ENCODE data around the gene PPM1H. TPM values are rescaled to one million over a fixed set of nuclear protein-coding genes. Genes with fewer than 3 reads are reported as not detected.

PPM1H gene
- total RNA-seq, 1 experiment from 2014 or later, result 0.22 TPM

DNA sequence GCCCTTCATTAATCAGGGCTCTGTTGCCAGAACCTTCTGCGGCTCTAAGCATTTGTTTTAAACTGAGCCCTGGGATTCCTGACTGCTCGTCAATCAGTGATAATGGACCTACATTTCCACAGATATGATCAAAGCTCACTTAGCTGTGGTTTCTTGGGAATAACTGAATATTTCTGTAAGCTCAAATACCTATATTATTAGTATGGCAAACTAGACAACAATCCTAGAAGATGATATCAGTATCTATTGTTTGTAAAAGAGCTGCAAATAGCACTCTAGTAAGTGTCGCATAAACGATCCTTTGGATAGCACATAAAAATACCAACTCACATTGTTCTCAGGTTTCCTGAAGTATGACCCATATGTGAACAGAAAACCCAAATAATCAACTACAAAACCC is 150.4 kb downstream of the PPM1H start:
- Histone ChIP-seq H3K36me3 (ENCODE audit: insufficient read depth, low read length) (no peaks in the 10 kb centered on the region), H3K9me2 (replicated peaks; ENCODE audit: insufficient read depth, low read length) (no peaks in the 10 kb centered on the region), H3K27ac (ENCODE audit: low read length) (no peak overlapping the region), H3K9me3 (ENCODE audit: low read length) (no peaks in the 10 kb centered on the region), H2AFZ (ENCODE audit: low read length) (no peak overlapping the region), H3K9ac (ENCODE audit: low read length) (no peak overlapping the region), H3K4me1 (ENCODE audit: low read length) (peaks cover 11% of the 10 kb centered on the region), H3K79me2 (ENCODE audit: low read length) (no peaks in the 10 kb centered on the region), H3K27me3 (ENCODE audit: low read length) (no peaks in the 10 kb centered on the region), H4K20me1 (ENCODE audit: insufficient read depth, low read depth, low read length) (no peaks in the 10 kb centered on the region), H3K4me3 (ENCODE audit: low read length) (no peak overlapping the region), H3K4me2 (ENCODE audit: low read depth, low read length, poor library complexity, severe bottlenecking) (no peak overlapping the region)
- DNase-seq, result no peak

- Histone ChIP-seq H3K9me3 (ENCODE audit: low read length) (no peaks in the 10 kb centered on the region), H3K79me2 (ENCODE audit: low read length) (no peaks in the 10 kb centered on the region), H3K4me3 (ENCODE audit: low read length) (no peak overlapping the region), H3K36me3 (ENCODE audit: insufficient read depth, low read length) (no peaks in the 10 kb centered on the region), H3K27me3 (ENCODE audit: low read length) (no peaks in the 10 kb centered on the region), H3K27ac (ENCODE audit: low read length) (no peak overlapping the region), H4K20me1 (ENCODE audit: insufficient read depth, low read depth, low read length) (no peaks in the 10 kb centered on the region), H3K9me2 (replicated peaks; ENCODE audit: insufficient read depth, low read length) (no peaks in the 10 kb centered on the region), H3K9ac (ENCODE audit: low read length) (no peak overlapping the region), H2AFZ (ENCODE audit: low read length) (no peak overlapping the region), H3K4me2 (ENCODE audit: low read depth, low read length, poor library complexity, severe bottlenecking) (no peak overlapping the region), H3K4me1 (ENCODE audit: low read length) (peaks cover 11% of the 10 kb centered on the region)
- DNase-seq, result no peak
Measured at GRCh38 chr12:62783881-62784280, 151.1 kb downstream of the PPM1H start.

GRCh38 chr12:62781136-62781880 is 153.6 kb downstream of the PPM1H start:
- no peaks in the 10 kb centered on the region for H3K9me2 ChIP-seq (replicated peaks; ENCODE audit: insufficient read depth, low read length)
- no peaks in the 10 kb centered on the region for H3K36me3 ChIP-seq (ENCODE audit: insufficient read depth, low read length)
- DNase-seq, result no peak
- no peaks in the 10 kb centered on the region for H4K20me1 ChIP-seq (ENCODE audit: insufficient read depth, low read depth, low read length)
- no peak overlapping the region for H2AFZ ChIP-seq (ENCODE audit: low read length)
- H3K79me2 ChIP-seq (ENCODE audit: low read length), result no peaks in the 10 kb centered on the region
- no peak overlapping the region for H3K27ac ChIP-seq (ENCODE audit: low read length)
- no peaks in the 10 kb centered on the region for H3K27me3 ChIP-seq (ENCODE audit: low read length)
- no peak overlapping the region for H3K9ac ChIP-seq (ENCODE audit: low read length)
- no peaks in the 10 kb centered on the region for H3K9me3 ChIP-seq (ENCODE audit: low read length)
- peaks cover 11% of the 10 kb centered on the region for H3K4me1 ChIP-seq (ENCODE audit: low read length)
- H3K4me2 ChIP-seq (ENCODE audit: low read depth, low read length, poor library complexity, severe bottlenecking), result no peak overlapping the region
- H3K4me3 ChIP-seq (ENCODE audit: low read length), result no peak overlapping the region

DNA sequence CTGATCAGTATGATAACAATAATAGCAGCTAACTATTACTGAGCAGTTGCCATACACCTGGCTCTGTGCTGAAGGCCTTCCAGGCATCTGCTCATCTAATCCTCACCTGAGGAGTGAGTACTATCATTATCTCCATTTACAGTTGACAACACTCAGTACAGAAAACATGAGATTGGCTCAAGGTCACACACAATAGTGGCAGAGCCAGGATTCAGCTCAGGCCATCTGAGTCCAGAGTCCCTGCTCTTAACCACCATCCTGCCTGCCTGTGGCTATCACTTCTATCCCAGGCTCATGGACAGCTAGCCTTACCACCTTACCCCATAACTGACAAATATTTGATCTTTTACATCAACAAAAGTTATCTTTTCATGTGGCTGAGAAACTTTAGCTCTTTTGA is 155.5 kb downstream of the PPM1H start:
- H3K9me2 ChIP-seq (replicated peaks; ENCODE audit: insufficient read depth, low read length), result no peaks in the 10 kb centered on the region

DNA sequence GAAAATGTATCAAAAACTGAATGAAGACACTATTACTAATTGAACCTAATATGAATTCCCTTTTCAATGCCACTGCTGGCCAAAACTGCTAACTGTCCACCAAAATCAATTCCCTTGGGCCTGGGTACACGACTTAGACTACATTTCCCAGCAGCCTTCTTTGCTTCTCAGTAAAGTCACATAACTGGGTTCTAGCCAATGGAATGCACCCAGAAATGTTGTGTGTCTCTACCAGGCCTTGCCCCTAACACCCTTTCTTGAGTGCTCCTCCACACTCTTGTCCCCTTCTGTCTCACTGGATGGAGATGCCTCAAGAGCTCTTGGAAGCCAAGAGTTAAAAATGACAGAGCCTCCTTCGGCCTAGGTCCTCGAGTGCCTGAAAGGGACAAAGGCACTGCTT is 156.8 kb downstream of the PPM1H start:
- Histone ChIP-seq H3K9me3 (ENCODE audit: low read length) (no peaks in the 10 kb centered on the region), H3K4me2 (ENCODE audit: low read depth, low read length, poor library complexity, severe bottlenecking) (no peak overlapping the region), H3K36me3 (ENCODE audit: insufficient read depth, low read length) (no peaks in the 10 kb centered on the region), H3K9me2 (replicated peaks; ENCODE audit: insufficient read depth, low read length) (no peaks in the 10 kb centered on the region), H2AFZ (ENCODE audit: low read length) (no peak overlapping the region), H3K79me2 (ENCODE audit: low read length) (no peaks in the 10 kb centered on the region), H3K9ac (ENCODE audit: low read length) (no peak overlapping the region), H3K4me1 (ENCODE audit: low read length) (peaks cover 7% of the 10 kb centered on the region), H4K20me1 (ENCODE audit: insufficient read depth, low read depth, low read length) (no peaks in the 10 kb centered on the region), H3K27me3 (ENCODE audit: low read length) (no peaks in the 10 kb centered on the region), H3K27ac (ENCODE audit: low read length) (no peak overlapping the region), H3K4me3 (ENCODE audit: low read length) (no peak overlapping the region)
- DNase-seq, result no peak

More for the DNA sequence above, 155.5 kb downstream of the PPM1H start:
- Histone ChIP-seq H3K9ac (ENCODE audit: low read length) (no peak overlapping the region), H2AFZ (ENCODE audit: low read length) (no peak overlapping the region), H3K4me1 (ENCODE audit: low read length) (peaks cover 11% of the 10 kb centered on the region), H3K79me2 (ENCODE audit: low read length) (no peaks in the 10 kb centered on the region), H4K20me1 (ENCODE audit: insufficient read depth, low read depth, low read length) (no peaks in the 10 kb centered on the region), H3K4me3 (ENCODE audit: low read length) (no peak overlapping the region), H3K27ac (ENCODE audit: low read length) (no peak overlapping the region), H3K27me3 (ENCODE audit: low read length) (no peaks in the 10 kb centered on the region), H3K9me3 (ENCODE audit: low read length) (no peaks in the 10 kb centered on the region), H3K4me2 (ENCODE audit: low read depth, low read length, poor library complexity, severe bottlenecking) (no peak overlapping the region), H3K36me3 (ENCODE audit: insufficient read depth, low read length) (no peaks in the 10 kb centered on the region)
- no peak for DNase-seq

DNA sequence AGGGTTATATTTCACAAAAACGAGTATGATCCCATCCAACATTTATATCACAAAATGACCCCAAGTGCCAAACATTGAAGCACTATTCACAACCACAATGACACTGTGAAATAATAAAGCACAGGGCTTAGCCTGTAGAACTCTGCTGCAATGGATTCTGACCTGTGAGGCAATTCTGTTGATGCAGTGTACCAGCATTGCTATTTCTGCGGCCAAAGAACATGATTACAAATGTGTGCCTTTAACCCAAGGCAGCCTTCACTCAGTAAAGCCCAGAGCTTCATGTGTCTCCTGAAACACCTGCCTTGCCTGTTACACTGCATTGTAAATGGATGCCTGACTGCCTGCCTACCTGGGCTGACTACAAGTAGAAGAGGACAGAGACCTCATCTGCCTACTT is 158.0 kb downstream of the PPM1H start:
- H2AFZ ChIP-seq (ENCODE audit: low read length), result no peak overlapping the region
- H3K9me3 ChIP-seq (ENCODE audit: low read length), result no peaks in the 10 kb centered on the region
- H3K4me3 ChIP-seq (ENCODE audit: low read length), result no peak overlapping the region
- H4K20me1 ChIP-seq (ENCODE audit: insufficient read depth, low read depth, low read length), result no peaks in the 10 kb centered on the region
- no peak overlapping the region for H3K9ac ChIP-seq (ENCODE audit: low read length)
- peaks cover 7% of the 10 kb centered on the region for H3K4me1 ChIP-seq (ENCODE audit: low read length)
- H3K79me2 ChIP-seq (ENCODE audit: low read length), result no peaks in the 10 kb centered on the region
- H3K36me3 ChIP-seq (ENCODE audit: insufficient read depth, low read length), result no peaks in the 10 kb centered on the region
- no peaks in the 10 kb centered on the region for H3K27me3 ChIP-seq (ENCODE audit: low read length)
- no peak for DNase-seq
- no peak overlapping the region for H3K4me2 ChIP-seq (ENCODE audit: low read depth, low read length, poor library complexity, severe bottlenecking)
- H3K9me2 ChIP-seq (replicated peaks; ENCODE audit: insufficient read depth, low read length), result no peaks in the 10 kb centered on the region
- H3K27ac ChIP-seq (ENCODE audit: low read length), result no peak overlapping the region

- Histone ChIP-seq H3K36me3 (ENCODE audit: insufficient read depth, low read length) (no peaks in the 10 kb centered on the region), H3K4me3 (ENCODE audit: low read length) (no peak overlapping the region), H3K9ac (ENCODE audit: low read length) (no peak overlapping the region), H4K20me1 (ENCODE audit: insufficient read depth, low read depth, low read length) (no peaks in the 10 kb centered on the region), H3K4me1 (ENCODE audit: low read length) (peaks cover 7% of the 10 kb centered on the region), H3K4me2 (ENCODE audit: low read depth, low read length, poor library complexity, severe bottlenecking) (no peak overlapping the region), H3K9me2 (replicated peaks; ENCODE audit: insufficient read depth, low read length) (no peaks in the 10 kb centered on the region), H3K79me2 (ENCODE audit: low read length) (no peaks in the 10 kb centered on the region), H3K27me3 (ENCODE audit: low read length) (no peaks in the 10 kb centered on the region), H3K27ac (ENCODE audit: low read length) (no peak overlapping the region), H2AFZ (ENCODE audit: low read length) (no peak overlapping the region), H3K9me3 (ENCODE audit: low read length) (no peaks in the 10 kb centered on the region)
- DNase-seq, result no peak
Measured at GRCh38 chr12:62776575-62776974, 158.4 kb downstream of the PPM1H start.

GRCh38 chr12:62774794-62775193 is 160.2 kb downstream of the PPM1H start:
- Histone ChIP-seq H3K4me3 (ENCODE audit: low read length) (no peak overlapping the region), H3K27me3 (ENCODE audit: low read length) (no peaks in the 10 kb centered on the region), H3K79me2 (ENCODE audit: low read length) (no peaks in the 10 kb centered on the region), H4K20me1 (ENCODE audit: insufficient read depth, low read depth, low read length) (no peaks in the 10 kb centered on the region), H3K27ac (ENCODE audit: low read length) (no peak overlapping the region), H3K36me3 (ENCODE audit: insufficient read depth, low read length) (no peaks in the 10 kb centered on the region), H3K9me3 (ENCODE audit: low read length) (no peaks in the 10 kb centered on the region), H3K4me2 (ENCODE audit: low read depth, low read length, poor library complexity, severe bottlenecking) (no peak overlapping the region), H2AFZ (ENCODE audit: low read length) (no peak overlapping the region), H3K4me1 (ENCODE audit: low read length) (peaks cover 2% of the 10 kb centered on the region), H3K9me2 (replicated peaks; ENCODE audit: insufficient read depth, low read length) (no peaks in the 10 kb centered on the region), H3K9ac (ENCODE audit: low read length) (no peak overlapping the region)
- no peak for DNase-seq

Measured in Karpas-422 (cell line).